ENCODE results near the gene SPATA32.
"Not testable (repeated sequence)": the region's sequence is repeated elsewhere in the genome, so short reads cannot be mapped to it uniquely, and the experiment has no call there.

SPATA32 gene, protein sequence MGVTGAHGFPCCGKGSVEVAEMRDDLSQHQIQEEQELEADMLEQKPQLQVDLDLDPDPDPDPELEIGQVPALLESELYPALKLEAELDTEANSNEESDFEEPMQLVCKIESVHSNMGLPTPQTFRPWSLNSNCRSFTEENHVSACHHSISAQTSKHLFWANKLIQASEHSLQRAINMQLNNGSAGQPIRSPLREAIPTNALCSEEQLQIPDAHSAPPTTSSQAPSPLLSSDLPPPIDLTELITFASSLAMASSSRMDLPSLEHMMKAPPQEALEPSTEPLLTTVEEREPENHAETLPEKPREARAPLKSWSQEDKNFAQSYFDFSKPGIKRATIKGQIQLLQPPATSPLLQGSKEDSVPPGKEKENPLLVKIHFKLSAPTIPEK

DNA sequence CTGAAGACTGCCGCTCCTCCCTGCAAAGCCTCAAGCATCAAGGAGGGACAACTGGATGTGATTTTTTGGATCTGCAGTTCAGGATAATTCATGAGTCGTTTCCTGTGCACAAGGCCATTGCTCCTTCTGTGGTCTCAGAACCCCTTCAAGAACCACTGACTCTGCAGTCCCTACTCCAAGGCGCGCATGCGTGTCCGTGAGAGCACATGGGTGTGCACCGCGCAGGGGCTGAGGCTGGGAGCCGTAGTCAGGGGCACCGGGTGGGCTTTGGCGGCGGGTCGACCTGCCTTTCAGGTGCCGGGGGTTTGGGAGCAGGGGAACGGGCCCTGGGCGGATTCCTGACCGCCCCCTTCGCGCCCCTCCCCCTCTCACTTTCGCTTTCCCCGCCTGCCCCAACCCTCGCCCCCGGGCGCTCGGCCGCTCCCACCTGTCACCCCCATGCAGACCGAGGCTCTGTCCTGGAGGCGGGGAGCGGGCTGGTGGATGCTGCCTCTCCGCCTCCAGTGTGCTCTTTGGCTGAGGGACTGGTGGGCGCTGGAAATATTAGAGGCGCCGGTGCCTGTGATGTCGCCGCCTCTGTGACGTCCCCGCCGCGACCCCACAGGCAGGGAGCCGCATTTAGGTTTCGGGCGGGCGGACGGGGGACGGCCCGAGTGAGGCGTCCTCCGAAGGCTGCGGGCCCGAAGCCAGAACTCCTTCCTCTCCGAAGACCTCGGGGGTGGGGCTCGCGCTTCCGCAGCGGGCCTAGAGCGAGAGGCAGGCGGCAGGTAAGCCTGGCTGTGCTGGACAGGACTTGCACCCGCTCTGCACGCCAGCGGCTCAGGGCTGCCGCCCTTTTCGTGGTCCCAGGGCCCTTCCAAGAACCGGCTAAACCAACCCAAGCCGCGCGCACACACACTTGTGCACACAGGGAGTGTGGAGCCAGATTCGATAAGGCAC, at the start of gene SPATA32:
SPATA32 (minus strand) TSS at position 518 of the 939 bp plus-strand sequence; CDS start at position 440, 78 bp downstream.
- no peak for DNase-seq

DNA sequence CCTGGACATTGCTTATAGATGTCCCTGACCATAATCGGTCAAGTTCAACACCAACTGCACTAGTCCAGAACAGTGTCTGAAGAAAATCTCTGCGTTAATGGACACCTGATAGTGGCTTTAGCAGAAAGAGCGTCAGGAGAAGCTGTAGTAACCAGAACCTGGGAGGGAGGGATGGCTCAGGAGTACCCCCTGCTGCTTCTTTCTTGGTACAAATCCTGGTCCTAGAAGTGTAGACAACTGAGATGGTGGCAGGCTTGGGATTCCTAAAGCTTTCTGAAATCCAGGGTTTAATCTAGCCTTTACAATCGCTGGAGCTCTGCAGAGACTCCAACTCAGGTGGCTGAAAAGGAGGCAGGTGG, 49.5 kb upstream of the SPATA32 start:
- DNase-seq, result no peak

DNA sequence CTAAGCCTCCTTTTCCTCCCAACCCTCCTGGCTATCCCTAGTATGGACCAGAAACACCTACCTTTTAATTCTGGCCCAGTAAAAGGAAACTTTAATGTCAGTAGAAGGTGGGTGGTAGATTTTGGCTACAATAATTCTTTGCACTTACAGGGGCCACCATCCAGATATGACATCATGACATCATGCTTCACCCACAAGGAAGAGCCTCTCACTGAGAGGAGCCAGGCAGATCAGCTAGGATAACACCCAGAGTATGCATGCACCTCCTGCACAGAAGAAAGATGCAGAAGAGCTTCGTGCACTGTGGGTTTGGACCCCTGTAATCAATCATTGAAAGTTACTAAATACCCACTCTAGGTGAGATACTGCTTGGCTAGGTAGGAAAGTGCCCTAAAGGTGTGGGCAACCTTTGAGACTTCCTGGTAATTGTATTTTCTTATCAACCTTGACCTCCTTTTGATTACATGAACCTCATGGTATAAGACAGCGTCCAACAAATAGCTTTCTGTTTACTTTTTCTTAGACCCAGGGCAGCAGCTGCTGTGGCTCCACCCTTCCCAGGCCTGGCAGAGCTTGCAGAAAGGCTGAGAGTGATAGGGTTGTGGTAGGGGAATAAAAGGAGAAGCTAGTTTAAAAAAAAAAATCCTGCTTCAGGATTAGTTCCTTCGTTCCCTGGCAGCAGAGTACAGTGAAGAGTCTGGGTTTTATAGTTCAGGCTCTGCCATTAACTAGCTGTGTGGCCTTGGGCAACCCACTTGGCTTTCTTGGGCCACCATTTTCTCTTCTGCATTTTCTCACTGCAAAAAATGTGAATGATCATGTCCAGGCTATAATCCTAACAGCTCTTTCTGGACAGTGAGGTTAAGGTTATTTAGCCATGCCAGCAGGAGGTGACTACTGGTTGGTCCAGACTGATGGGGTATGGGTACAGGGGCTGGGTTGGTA, 48.8 kb upstream of the SPATA32 start:
- no peak for DNase-seq

DNA sequence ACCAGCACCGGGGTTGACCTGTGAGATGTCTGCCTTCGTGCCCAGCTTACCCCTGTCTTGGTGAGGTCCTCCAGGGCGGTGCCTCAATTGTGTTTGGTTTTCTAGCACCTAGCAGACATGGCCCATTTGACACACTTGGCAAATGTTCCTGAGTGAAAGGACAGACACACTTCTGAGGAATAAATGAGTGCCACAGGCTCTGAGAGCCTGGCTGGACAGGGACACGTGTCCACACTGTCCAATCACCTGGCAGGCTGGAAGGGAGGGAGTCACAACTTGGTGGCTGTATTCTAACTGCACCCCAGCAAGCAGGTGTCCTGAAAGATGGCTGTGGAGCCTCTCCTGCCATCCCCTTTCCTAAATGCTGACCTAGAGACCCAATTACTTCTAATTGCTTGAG, 47.5 kb upstream of the SPATA32 start:
- no peak for DNase-seq

DNA sequence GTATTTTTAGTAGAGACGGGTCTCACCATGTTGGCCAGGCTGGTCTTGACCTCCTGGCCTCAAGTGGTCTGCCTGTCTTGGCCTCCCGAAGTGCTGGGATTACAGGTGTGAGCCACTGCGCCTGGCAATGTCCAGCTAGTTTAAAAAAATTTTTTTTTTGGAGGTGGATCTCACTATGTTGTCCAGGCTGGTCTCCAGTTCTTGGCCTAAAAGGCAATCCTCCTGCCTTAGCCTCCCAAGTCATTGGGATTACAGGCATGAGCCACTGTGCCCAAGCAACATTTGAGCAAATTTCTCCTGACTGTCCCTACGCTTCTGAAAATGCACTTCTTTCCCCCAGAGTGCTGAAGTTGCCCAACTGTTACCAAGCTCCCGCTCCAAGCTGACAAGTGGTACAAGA, 46.9 kb upstream of the SPATA32 start:
- no peak for DNase-seq

DNA sequence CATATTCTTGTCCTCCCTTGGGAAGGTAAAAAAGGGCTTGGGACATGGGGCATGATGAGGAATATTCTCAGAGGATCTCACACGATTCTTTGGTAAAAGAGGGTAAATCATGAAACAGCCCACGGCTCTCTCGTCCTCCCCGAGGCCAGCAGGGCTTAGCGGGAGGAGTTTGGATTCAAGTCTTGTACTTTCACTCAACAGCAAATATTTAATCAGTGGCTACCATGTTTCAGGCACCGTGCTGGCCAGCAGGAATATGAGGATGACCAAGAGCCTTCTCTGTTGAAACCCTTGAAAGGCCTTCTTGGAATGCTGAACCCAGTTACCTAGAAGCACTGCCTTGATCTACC, 46.1 kb upstream of the SPATA32 start:
- DNase-seq, result no peak

DNA sequence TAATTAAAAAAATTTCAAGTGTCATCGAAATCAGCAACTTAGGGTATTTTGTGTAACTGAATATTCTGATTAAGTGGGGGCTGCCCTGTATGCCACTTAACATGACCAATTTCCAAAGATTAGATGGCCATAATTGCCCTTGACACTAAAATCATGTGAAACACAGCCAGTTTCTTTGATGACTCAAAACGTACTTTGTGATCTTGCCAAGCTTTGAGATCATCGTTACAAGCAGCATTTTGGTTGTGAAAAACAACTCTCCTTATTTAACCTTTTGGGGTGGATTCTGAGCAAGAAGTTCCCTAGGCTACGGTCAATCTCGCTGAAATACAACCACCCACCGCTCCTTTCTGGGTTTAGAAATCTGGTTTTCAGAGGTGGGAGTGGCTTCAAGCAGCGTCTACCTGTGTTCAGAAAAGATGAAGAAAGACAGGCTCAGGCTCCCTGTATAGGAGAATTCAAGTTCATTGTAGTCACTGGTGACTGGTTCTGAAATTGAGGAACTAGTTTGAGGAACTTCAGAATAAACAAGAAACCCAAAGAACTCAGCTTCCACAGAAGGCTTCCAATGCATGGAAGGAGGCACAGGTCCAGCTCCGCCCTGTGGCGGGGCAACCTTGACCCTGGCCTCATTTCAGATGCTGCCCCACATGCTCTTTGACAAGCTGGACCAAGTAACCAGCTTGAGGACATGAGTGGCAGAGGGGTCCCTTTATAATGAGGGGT, 45.6 kb upstream of the SPATA32 start:
- no peak for DNase-seq

DNA sequence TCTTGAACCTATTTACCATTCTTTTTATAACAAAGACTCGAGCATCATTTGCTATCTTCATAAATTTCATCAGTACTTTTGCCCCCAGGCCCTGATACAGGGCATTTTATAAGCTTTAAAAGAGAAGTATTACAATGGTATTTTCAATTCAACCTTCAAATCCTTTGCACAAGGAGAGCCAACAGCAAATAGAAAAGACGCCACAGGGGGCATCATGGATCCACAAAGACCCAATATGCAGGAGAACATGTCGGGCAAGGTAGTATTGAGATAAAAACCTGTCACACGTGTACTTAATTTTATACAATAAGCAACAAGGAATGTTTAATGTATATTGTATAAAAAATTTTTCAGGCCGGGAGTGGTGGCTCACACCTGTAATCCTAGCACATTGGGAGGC, 44.7 kb upstream of the SPATA32 start:
- DNase-seq, result no peak

DNA sequence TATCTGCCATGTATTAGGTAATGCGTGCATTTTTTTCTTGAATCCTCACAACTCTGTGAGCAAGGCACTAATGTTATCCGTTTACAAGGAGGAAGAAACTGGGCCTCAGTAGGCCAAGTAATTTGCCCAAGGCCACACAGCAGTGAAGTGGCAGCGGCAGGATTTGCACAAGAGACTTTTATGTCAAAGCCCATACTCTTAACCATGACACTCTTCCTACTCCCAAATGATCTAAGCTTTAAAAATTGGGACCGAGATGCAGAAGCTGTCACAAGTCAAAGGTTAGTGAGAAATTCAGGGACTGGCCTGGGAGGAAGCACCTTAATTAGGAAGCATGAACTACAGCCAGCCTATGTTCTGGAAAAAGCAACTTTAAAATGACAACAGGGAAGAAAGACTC, 44.2 kb upstream of the SPATA32 start:
- DNase-seq, result no peak

DNA sequence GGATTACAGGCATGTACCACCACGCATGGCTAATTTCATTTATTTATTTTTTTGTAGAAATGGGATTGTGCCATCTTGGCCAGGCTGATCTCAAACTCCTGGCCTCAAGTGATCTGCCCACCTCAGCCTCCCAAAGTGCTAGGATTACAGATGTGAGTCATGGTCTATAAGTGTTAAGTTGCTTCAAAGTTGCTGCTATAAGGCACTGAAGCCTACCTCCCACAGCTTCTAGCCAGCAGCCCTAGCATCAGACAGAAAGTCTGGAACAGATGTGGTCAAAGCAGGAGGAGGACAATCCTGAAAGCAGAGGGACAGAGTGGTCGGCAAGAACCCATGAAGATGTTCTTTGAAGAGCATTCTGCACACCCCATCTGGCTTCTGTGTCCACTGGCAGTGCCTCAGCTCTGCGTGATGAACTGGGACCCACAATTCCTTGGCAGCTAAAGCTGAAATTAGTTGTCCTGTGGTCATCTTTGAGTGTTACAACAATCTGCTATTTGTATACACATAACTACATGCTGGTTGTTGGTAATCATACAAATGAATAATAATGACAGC, 43.7 kb upstream of the SPATA32 start:
- DNase-seq, result no peak

DNA sequence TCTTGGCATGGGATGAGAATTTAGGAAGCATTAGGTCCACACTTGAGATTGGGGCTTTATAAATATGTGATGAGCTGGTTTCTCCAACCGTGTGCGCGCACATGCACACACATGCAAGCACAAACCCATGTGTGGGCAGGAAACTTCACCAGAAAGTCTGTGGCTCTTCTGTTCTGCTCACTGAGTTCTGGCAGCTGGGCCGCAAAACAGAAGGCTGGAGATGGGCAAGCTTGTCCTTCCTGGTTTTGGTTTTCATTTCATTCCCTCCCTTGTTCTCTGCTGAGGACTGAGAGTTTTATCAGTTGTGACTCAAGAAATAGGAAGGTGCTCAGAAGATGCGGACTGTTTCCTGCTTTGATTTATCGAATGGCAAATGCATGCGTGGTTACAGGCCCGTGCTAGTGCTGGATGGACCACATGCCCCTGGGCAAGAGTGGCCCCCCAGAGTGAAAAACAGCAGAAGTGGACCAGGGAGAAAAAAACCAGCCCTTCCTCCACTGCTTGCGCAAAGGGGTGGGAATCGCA, 40.8 kb upstream of the SPATA32 start:
- DNase-seq, result no peak

DNA sequence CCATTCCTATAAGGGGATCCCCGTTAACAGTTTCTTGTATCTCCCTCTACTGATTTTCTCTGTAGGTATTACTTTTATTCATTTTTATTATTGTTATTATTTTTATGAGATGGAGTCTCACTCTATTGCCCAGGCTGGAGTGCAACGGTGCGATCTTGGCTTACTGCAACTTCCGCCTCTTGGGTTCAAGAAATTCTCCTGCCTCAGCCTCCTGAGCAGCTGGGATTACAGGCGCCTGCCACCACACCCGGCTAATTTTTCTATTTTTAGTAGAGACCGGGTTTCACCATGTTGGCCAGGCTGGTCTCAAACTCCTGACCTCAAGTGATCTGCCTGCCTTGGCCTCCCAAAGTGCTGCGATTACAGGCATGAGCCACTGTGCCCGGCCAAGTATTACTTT, 40.3 kb upstream of the SPATA32 start:
- DNase-seq, result not testable (repeated sequence)

DNA sequence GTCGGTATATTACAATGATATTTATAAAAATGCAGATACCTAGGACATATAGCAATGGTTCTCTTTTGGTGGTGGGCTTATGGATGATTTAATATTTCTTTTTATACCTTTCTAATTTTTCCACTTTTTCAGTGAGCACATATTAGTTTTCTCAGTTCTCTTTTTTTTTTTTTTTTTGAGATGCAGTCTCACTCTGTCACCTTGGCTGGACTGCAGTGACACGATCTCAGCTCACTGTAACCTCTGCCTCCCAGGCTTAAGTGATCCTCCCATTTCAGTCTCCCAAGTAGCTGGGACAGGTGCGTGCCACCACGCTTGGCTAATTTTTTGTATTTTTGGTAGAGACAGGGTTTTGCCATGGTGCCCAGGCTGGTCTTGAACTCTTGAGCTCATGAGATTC, 39.8 kb upstream of the SPATA32 start:
- DNase-seq, result no peak

DNA sequence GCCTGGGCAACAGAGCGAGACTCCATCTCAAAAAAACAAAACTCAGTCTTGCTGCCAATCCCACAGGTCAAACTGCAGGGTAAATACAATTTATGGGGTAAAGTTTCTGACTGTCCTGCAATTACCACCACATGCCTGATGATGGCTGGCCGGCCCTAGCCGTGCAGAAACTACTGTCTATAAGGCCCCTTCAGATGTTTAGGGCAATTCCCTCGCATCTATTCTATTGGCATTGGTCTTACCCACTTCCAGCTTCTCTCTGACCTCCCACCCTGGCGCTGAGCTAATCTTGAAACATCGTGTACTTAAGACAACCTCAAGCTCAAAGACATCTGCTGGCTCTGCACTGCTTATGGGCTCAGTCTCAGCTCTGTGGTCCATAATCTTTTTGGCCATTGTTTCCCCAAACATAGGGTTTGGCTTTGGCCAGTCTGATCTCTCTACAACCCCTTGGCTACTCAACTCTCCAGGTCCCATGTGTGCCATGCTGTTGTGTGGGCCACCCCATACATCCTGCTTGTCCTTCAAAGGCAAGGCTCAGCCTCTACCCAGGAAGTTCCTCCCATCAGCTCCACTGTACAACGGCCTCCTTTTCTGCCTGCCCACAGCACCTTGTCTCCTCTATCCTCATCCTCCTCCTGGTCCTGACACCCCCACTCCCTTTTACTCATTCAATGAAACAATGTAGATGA, 38.3 kb upstream of the SPATA32 start:
- DNase-seq, result no peak

DNA sequence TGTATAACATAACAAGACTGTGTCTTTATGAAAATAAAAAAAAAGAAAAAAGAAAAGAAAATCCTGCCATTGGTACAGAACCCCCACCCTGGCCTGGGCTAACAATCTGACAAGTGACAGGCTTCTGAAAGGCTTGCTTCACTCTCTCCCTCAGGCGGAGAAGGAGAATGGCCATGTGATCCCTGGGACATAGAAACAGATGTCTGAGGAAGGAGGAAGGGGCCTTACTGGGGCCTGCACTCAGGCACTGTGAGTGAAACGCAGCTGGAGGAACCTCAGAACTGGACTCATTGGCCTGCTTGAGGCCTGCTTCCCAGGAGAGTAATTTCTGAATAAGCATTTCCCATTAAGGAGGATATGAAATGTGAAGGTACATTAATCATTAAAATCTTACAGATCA, 37.5 kb upstream of the SPATA32 start:
- no peak for DNase-seq

DNA sequence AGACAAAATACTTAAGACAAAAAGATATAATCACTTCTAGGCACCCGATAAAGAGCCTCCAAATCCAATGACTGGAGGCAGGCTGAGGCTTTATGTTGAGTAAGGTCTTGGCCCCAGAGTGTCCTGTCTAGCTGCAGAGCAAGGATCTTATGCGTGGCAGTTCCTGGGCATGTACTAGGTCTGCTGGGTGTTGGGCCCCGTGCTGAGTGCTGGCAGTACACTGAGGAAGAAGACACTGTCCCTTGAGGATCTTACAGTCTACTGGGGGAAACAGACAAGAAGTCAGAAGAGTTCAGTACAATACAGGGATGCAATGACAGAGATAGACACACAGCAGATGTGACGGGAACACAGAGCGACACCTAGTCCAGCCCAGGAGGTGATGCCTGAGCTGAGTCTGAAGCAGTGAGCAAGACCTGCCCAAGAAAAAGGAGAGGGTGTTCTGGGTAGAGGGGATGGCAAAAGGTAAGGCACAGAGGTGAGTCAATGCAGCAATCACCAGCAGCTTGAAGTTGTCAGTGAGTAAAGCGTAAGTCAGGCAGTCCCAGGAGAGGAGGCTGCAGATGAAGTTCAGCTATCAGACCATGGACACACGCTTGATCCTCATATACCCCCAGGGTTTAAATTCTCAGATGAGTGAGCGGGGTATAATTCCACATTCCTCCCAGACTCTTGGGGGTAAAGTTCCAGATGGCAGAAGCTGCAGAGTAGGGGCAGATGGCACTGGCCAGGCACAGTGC, 36.8 kb upstream of the SPATA32 start:
- DNase-seq, result no peak

DNA sequence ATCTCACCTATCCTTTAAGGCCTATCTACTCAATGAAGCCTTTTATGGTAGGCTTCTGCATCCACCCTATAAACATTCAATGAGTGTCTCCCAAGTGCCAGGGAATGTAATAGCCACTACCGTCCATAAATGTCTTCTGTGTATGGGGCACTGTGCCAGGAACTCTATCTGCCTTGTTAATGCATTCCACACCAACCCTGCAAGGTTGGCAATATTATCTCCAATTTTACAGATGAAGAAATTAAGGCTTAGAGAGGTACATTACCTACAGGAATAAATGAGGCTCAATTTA, 34.9 kb upstream of the SPATA32 start:
- DNase-seq, result no peak

DNA sequence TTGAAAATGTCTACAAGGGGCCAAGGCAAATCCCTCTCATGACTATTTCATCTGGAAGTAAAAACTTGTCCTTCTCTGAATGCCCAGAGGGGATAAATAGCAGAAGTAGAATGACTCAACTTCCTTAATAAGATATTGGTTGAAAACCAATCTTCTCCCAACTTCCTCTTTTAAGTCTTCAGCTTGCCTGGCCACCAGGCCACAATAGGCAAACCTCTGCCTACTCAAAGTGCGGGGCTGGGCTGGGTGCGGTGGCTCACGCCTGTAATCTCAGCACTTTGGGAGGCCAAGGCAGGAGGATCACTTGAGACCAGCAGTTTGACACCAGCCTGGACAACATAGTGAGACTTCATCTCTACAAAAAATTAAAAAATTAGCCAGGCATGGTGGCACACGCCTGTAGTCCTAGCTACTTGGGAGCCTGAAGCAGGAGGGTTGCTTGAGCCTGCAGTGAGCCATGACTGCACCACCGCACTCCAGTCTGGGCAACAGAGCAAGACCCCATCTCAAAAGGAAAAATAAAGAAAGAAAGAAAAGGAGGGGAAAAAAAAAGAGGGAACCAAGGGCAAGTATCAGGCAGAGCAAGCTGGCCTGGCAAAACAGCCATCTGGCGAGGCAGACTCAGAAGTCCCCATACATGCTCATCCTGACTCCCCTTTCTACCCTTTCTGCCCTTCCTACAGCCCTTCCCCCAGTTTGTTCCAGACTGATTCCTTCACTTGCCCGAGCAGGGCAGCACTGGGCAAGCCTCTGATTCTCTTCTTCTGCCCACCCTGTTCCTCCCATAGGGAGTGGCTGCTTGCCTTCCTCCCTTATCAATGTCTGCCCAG, 34.3 kb upstream of the SPATA32 start:
- no peak for DNase-seq

DNA sequence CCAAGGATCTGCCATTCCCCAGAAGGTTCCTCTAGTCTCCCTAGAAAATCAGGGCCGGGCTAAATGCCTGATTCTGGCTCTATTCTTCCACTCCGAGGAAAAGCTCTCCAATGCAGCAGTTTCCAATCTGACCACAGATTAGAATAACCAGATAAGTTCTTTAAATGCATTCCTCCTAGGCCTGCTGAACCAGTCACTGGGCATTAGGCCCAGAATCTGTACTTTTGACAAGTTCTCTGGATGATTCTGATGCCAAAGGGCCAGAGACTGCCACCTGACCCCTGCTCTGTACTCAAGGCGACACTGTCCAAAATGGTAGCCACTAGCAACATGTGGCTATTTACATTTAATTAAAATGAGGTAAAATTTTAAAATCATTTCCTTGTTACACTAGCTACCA, 32.6 kb upstream of the SPATA32 start:
- no peak for DNase-seq

Measured in NCI-H2081 treated with DMSO at 0.1 percent for 48 hours (cell line).